Hepatocyte (in vitro differentiated cells): ENCODE results near the gene CRNN.

Experiments
- CTCF ChIP-seq: fragments of 200-600 bp; sonication (generic); IDR thresholded peaks from 2 replicates; pipeline ENCODE4 v1.5.1; 2016; ENCODE audit warnings: antibody characterized with exemption, mild to moderate bottlenecking; ENCODE audit not compliant: poor library complexity
- EZH2 ChIP-seq: fragments of 200-600 bp; sonication (generic); IDR thresholded peaks from 2 replicates; pipeline ENCODE4 v1.6.1; 2016; ENCODE audit warnings: antibody characterized with exemption, mild to moderate bottlenecking, borderline replicate concordance

GRCh38 chr1:152388889-152389288 lies 25.2 kb downstream of the CRNN start:
- TF ChIP-seq CTCF (no peak), EZH2 (no peak)
